Stomach (tissue), 9 donors: Measurements from ENCODE around the gene ZDHHC17. TPM values are rescaled to one million over a fixed set of nuclear protein-coding genes. Genes with fewer than 3 reads are reported as not detected.

ENCODE experiments used
- DNase-seq, 2 donors: peaks; one replicate each; pipeline versions ENCODE4 v3.0.0 to v3.0.0-alpha.2; 2013 to 2019
- H3K27ac ChIP-seq, 5 donors: fragments of 200-600 bp in 4 of 5; sonication (generic) in 4 of 5; one replicate each; pipeline ENCODE4 v1.5.1; 2013 to 2019; ENCODE audit warnings: mild to moderate bottlenecking in 1 of 5, moderate library complexity in 1 of 5
- H3K27me3 ChIP-seq, 3 donors: fragments of 200-600 bp; sonication (generic); one replicate each; pipeline ENCODE4 v1.5.1; 2017 to 2019; ENCODE audit warnings: mixed run types in 1 of 3
- H3K36me3 ChIP-seq, 4 donors: fragments of 200-600 bp; sonication (generic); 1 replicate in 3 of 4; 2 replicates in 1 of 4; pipeline ENCODE4 v1.5.1; 2016 to 2019
- H3K4me1 ChIP-seq, 4 donors: fragments of 200-600 bp; sonication (generic); one replicate each; pipeline ENCODE4 v1.5.1; 2016 to 2019
- H3K4me3 ChIP-seq, 4 donors: fragments of 200-600 bp; sonication (generic) in 3 of 4; one replicate each; pipeline ENCODE4 v1.5.1; 2016 to 2019; ENCODE audit warnings: mild to moderate bottlenecking in 1 of 4
- H3K9me3 ChIP-seq, 4 donors: fragments of 200-600 bp; sonication (generic); one replicate each; pipeline ENCODE4 v1.5.1; 2016 to 2019
- EP300 ChIP-seq: sonication (generic); formaldehyde crosslinking; IDR thresholded peaks from one replicate; pipeline ENCODE4 v1.6.1; 2017; ENCODE audit warnings: antibody characterized with exemption
- POLR2A ChIP-seq, 4 donors: fragments of 450-650 bp; IDR thresholded peaks; one replicate each; pipeline ENCODE4 v1.6.1; 2016; ENCODE audit warnings: antibody characterized with exemption in 4 of 4, control low read depth in 2 of 4, mild to moderate bottlenecking in 1 of 4, moderate library complexity in 1 of 4
- POLR2AphosphoS5 ChIP-seq, 3 donors: sonication (generic); formaldehyde crosslinking; IDR thresholded peaks; one replicate each; pipeline ENCODE4 v1.6.1; 2016; ENCODE audit warnings: antibody characterized with exemption in 3 of 3
- WGBS, 5 donors: extraction: QIAGEN DNeasy Blood & Tissue Kit in 3 of 5; methylation state at CpG; one replicate each; pipeline versions ENCODE4 v1.1.5 to v1.1.7; 2013 to 2018; 5-methylcytosine and 5-hydroxymethylcytosine counted together
- intact Hi-C: fragments of 100-400 bp; cut with DNase I; formaldehyde crosslinking; loops from one replicate; pipeline ENCODE4 v1.15.1; 2023; ENCODE audit warnings: low total_unique reads
- polyA plus RNA-seq, 3 donors: library from polyadenylated mRNA; stranded (reverse); fragments of 200-250 nt; gene quantifications; one replicate each; pipeline ENCODE4 v1.2.3, GENCODE V29; 2013
- total RNA-seq, 5 donors: library from RNA; depleted of rRNA; stranded (reverse); fragments of >200 nt; gene quantifications; one replicate each; pipeline versions ENCODE4 v1.1.0 to v1.2.3, GENCODE V29; 2014 to 2016
- TF ChIP-seq, protein P1 (sequence below), 7 experiments: fragments of 450-650 bp in 4 of 7; fragments of 200-600 bp in 3 of 7; sonication (generic) in 3 of 7; IDR thresholded peaks; one replicate each; pipeline ENCODE4 v1.5.1; 2016 to 2019; ENCODE audit warnings: antibody characterized with exemption in 7 of 7, control low read depth in 2 of 7, mild to moderate bottlenecking in 1 of 7
- donor health status: healthy with polysubstance abuse.
- donor health status: Bipolar disorder and iron deficiency.
- donor health status: healthy.

The ZDHHC17 gene
- total and polyA plus RNA-seq, 8 donors = 2.3 to 134 (median 13.2) TPM

DNA sequence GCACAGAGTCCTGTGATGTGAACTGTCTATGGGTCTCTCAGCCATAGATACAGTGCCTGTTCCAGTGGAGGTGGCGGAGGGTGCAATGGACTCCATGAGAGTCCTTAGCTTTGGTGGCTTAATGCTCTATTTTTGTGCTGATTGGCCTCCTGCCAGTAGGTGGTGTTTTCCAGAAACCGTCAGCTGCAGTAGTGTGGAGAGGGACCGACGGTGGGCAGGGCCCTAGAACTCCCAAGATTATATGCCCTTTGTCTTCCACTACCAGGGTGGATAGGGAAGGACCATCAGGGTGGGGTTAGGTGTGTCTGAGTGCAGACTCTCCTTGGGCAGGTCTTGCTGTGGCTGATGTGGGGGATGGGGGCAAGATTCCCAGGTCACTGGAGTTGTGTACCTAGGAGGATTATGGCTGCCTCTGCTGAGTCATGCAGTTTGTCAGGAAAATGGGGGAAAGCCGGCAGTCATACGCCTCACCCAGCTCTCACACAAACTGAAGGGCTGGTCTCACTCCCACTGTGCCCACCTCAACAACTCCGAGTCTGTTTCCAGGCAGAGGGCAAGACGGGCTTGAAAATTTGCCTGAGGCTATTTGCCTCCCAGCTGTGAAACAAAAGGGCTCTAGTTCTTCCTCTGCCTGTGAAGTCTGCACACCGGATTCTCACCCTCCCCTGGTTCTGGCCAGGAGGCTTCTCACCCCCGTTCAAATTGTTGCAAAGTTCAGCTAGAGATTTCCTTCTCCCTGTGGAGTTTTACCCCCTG is 24.9 kb upstream of the ZDHHC17 start:
- intact Hi-C loops = no loop called here
- Histone ChIP-seq H3K27me3 (no peaks in the 10 kb centered on the region), H3K4me1 (no peaks in the 10 kb centered on the region), H3K4me3 (no peak overlapping the region), H3K36me3 (no peaks in the 10 kb centered on the region), H3K27ac (no peak overlapping the region), H3K9me3 (peaks cover 0 to 19% (median 4%) of the 10 kb centered on the region in 4 donors)
- WGBS, 5 donors = 81 to 89% (median 86%) methylated on average over 10 of the region's 10 CpGs
- DNase-seq = no peak
- TF ChIP-seq EP300 (no peak), POLR2AphosphoS5 (IDR thresholded peaks at IDR 0.05) (no peak), POLR2A (IDR thresholded peaks at IDR 0.05) (no peak)
- TF ChIP-seq, protein P1, sequence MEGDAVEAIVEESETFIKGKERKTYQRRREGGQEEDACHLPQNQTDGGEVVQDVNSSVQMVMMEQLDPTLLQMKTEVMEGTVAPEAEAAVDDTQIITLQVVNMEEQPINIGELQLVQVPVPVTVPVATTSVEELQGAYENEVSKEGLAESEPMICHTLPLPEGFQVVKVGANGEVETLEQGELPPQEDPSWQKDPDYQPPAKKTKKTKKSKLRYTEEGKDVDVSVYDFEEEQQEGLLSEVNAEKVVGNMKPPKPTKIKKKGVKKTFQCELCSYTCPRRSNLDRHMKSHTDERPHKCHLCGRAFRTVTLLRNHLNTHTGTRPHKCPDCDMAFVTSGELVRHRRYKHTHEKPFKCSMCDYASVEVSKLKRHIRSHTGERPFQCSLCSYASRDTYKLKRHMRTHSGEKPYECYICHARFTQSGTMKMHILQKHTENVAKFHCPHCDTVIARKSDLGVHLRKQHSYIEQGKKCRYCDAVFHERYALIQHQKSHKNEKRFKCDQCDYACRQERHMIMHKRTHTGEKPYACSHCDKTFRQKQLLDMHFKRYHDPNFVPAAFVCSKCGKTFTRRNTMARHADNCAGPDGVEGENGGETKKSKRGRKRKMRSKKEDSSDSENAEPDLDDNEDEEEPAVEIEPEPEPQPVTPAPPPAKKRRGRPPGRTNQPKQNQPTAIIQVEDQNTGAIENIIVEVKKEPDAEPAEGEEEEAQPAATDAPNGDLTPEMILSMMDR (IDR thresholded peaks at IDR 0.05) = no peak

DNA sequence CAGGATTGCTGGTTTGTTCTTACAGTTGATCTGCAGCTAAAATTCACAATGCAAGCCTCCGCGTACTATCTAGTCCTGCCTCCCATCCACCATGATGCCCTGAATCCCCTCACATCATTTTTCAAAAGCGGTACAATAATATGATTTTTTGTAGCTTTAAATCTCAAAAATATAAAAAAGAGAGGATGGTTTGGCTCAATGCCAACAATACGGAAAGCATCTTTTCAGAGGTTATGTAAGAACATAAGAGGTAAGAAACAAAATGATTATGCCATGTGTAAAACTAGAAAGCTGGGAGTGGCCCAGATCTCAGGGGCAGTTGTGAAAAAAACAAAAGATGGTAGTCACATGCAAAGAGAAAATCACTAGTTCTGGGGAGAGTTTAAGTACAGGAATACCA is 24.0 kb upstream of the ZDHHC17 start:
- Histone ChIP-seq H3K4me1 (no peaks in the 10 kb centered on the region), H3K36me3 (no peaks in the 10 kb centered on the region), H3K27me3 (no peaks in the 10 kb centered on the region), H3K9me3 (peaks cover 0 to 19% (median 4%) of the 10 kb centered on the region in 4 donors), H3K27ac (no peak overlapping the region), H3K4me3 (no peak overlapping the region)
- DNase-seq = no peak
- intact Hi-C loops = no loop called here
- WGBS, 5 donors = 53 to 71% (median 60%) methylated on average over 4 of the region's 4 CpGs
- no peak for TF ChIP-seq POLR2A (IDR thresholded peaks at IDR 0.05)
- TF ChIP-seq POLR2AphosphoS5 (IDR thresholded peaks at IDR 0.05) = no peak
- TF ChIP-seq, protein P1 (IDR thresholded peaks at IDR 0.05) = no peak
- TF ChIP-seq EP300 = no peak

DNA sequence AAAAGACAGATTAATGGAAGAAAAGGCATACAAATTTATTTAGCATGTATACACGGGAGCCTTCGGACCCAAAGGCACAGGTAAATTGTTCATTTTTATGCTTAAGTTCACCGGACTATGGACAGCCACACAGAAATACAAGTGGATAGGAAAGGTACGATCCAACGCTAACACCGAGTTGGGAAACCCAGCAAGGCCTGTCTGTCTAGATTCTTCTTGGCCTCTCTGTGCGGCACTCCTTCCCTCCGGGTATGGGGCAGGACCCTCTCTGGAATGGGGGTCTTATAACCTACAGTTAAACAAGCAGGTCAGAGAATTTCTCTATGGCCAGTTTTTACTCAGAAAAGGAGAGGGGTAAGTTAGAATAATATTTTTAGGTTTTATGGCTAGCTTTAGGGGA is 23.4 kb upstream of the ZDHHC17 start:
- intact Hi-C loops = no loop called here
- Histone ChIP-seq H3K4me3 (no peak overlapping the region), H3K27me3 (no peaks in the 10 kb centered on the region), H3K4me1 (no peaks in the 10 kb centered on the region), H3K27ac (no peak overlapping the region), H3K36me3 (no peaks in the 10 kb centered on the region), H3K9me3 (peaks cover 0 to 19% (median 4%) of the 10 kb centered on the region in 4 donors)
- TF ChIP-seq EP300 = no peak
- TF ChIP-seq POLR2A (IDR thresholded peaks at IDR 0.05) = no peak
- no peak for TF ChIP-seq POLR2AphosphoS5 (IDR thresholded peaks at IDR 0.05)
- TF ChIP-seq, protein P1 (IDR thresholded peaks at IDR 0.05) = no peak
- 94 to 97% (median 95%) methylated on average over 8 of the region's 8 CpGs for WGBS, 5 donors
- DNase-seq = no peak

DNA sequence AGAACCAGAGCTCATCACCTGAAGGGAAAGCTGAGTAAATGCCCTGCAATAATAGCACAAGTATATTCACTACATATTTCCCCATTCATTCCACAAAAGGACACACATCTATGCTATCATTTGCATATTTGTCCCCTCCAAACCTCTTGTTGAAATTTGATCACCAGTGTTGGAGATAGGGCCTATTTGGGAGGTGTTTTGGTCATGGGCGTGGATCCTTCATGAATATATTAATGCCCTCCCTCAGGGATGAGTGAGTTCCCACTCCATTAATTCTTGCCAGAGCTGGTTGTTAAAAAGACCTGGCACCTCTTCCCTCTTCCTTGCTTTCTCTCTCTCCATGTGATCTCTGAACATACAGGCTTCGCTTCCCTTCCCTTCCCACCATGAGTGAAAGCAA is 18.6 kb upstream of the ZDHHC17 start:
- TF ChIP-seq POLR2A (IDR thresholded peaks at IDR 0.05) (no peak), POLR2AphosphoS5 (IDR thresholded peaks at IDR 0.05) (no peak)
- TF ChIP-seq, protein P1 (IDR thresholded peaks at IDR 0.05) = no peak
- Histone ChIP-seq H3K9me3 (no peaks in the 10 kb centered on the region), H3K36me3 (no peaks in the 10 kb centered on the region), H3K27ac (no peak overlapping the region), H3K4me1 (no peaks in the 10 kb centered on the region), H3K4me3 (no peak overlapping the region), H3K27me3 (no peaks in the 10 kb centered on the region)
- intact Hi-C loops = no loop called here
- DNase-seq = no peak
- WGBS, 5 donors = 80 to 96% (median 95%) methylated on average over 2 of the region's 2 CpGs
